Vagina (tissue), 2 donors: Measurements from ENCODE around the gene CNOT6.

Experiments used
- CTCF ChIP-seq, 3 experiments: fragments of 450-650 bp in 2 of 3; fragments of 200-600 bp in 1 of 3; sonication (generic) in 1 of 3; IDR thresholded peaks; one replicate each; pipeline ENCODE4 v1.5.1; 2017 to 2019; ENCODE audit warnings: antibody characterized with exemption in 3 of 3, mild to moderate bottlenecking in 2 of 3, moderate library complexity in 2 of 3
- POLR2A ChIP-seq, 2 donors: fragments of 450-650 bp; IDR thresholded peaks; one replicate each; pipeline ENCODE4 v1.6.1; 2017; ENCODE audit warnings: antibody characterized with exemption in 2 of 2, mild to moderate bottlenecking in 2 of 2, moderate library complexity in 2 of 2

GRCh38 chr5:180591311-180591887, 97.2 kb downstream of the CNOT6 start, which contains the start of gene SCGB3A1:
- TF ChIP-seq POLR2A (IDR thresholded peaks at IDR 0.05) = no peak
- TF ChIP-seq CTCF (IDR thresholded peaks at IDR 0.05) = no peak
